HuH-7.5 (cell line): Measurements from ENCODE around the gene ATRNL1.

Source experiments
- DNase-seq: peaks from one replicate; pipeline ENCODE4 v3.0.0; 2011; ENCODE audit warnings: low spot score

The ATRNL1 gene

GRCh38 chr10:115093286-115093775 is at the start of gene ATRNL1:
ATRNL1 (plus strand) TSS chr10:115093365; CDS start chr10:115093751, 386 bp downstream.
- peak; percentile 55 for DNase-seq

GRCh38 chr10:115043719-115044118 is 49.4 kb upstream of the ATRNL1 start:
- no peak for DNase-seq

- no peak for DNase-seq
Observed at GRCh38 chr10:115044891-115045290, 48.3 kb upstream of the ATRNL1 start.

- no peak for DNase-seq
Observed at GRCh38 chr10:115045499-115045898, 47.7 kb upstream of the ATRNL1 start.

GRCh38 chr10:115046686-115047236 is 46.4 kb upstream of the ATRNL1 start:
- DNase-seq = no peak

GRCh38 chr10:115047705-115048104 is 45.5 kb upstream of the ATRNL1 start:
- DNase-seq = no peak

- no peak for DNase-seq
Observed at GRCh38 chr10:115049318-115049717, 43.8 kb upstream of the ATRNL1 start.

- no peak for DNase-seq
Observed at GRCh38 chr10:115049960-115050359, 43.2 kb upstream of the ATRNL1 start.

GRCh38 chr10:115050375-115051010 is 42.7 kb upstream of the ATRNL1 start:
- DNase-seq = no peak

- no peak for DNase-seq
Observed at GRCh38 chr10:115051216-115051615, 41.9 kb upstream of the ATRNL1 start.

GRCh38 chr10:115052226-115052625 is 40.9 kb upstream of the ATRNL1 start:
- no peak for DNase-seq

- no peak for DNase-seq
Observed at GRCh38 chr10:115052728-115053127, 40.4 kb upstream of the ATRNL1 start.

GRCh38 chr10:115056186-115056585 is 37.0 kb upstream of the ATRNL1 start:
- DNase-seq = no peak

GRCh38 chr10:115059301-115059898 is 33.8 kb upstream of the ATRNL1 start:
- no peak for DNase-seq

GRCh38 chr10:115063701-115064658 is 29.2 kb upstream of the ATRNL1 start:
- DNase-seq = no peak

- DNase-seq = no peak
Observed at GRCh38 chr10:115065801-115066200, 27.4 kb upstream of the ATRNL1 start.

- DNase-seq = no peak
Observed at GRCh38 chr10:115066528-115066927, 26.6 kb upstream of the ATRNL1 start.

- DNase-seq = no peak
Observed at GRCh38 chr10:115073796-115074195, 19.4 kb upstream of the ATRNL1 start.

- no peak for DNase-seq
Observed at GRCh38 chr10:115082506-115082905, 10.7 kb upstream of the ATRNL1 start.

- no peak for DNase-seq
Observed at GRCh38 chr10:115084277-115084850, 8.8 kb upstream of the ATRNL1 start.

GRCh38 chr10:115091161-115091560 is 2.0 kb upstream of the ATRNL1 start:
- no peak for DNase-seq

GRCh38 chr10:115092258-115092554 is 959 bp upstream of the ATRNL1 start:
- no peak for DNase-seq
